Stimulated activated CD4-positive, alpha-beta T cell treated with anti-CD3 and anti-CD28 coated beads, Interleukin-1b, Interleukin-23, amount 100 ng/mL, for 4 hours (primary cell): ENCODE data around the gene SIPA1L2.

Source experiments
- DNase-seq, 2 donors: peaks; one replicate each; pipeline ENCODE4 v3.0.0-alpha.2; 2020; ENCODE audit warnings: low read depth in 2 of 2

The SIPA1L2 gene

GRCh38 chr1:232650418-232650817 is 20.5 kb upstream of the SIPA1L2 start:
- DNase-seq, result no peak

- DNase-seq, result no peak
Observed at GRCh38 chr1:232648316-232648715, 18.4 kb upstream of the SIPA1L2 start.

- no peak for DNase-seq
Observed at GRCh38 chr1:232644209-232644608, 14.3 kb upstream of the SIPA1L2 start.

- no peak for DNase-seq
Observed at GRCh38 chr1:232643251-232643650, 13.3 kb upstream of the SIPA1L2 start.

- DNase-seq, result no peak
Observed at GRCh38 chr1:232641507-232641906, 11.6 kb upstream of the SIPA1L2 start.

- no peak for DNase-seq
Observed at GRCh38 chr1:232636799-232637198, 6.9 kb upstream of the SIPA1L2 start.

GRCh38 chr1:232635778-232636356 is 5.9 kb upstream of the SIPA1L2 start:
- no peak for DNase-seq

GRCh38 chr1:232635279-232635678 is 5.3 kb upstream of the SIPA1L2 start:
- DNase-seq, result no peak

GRCh38 chr1:232634096-232634495 is 4.2 kb upstream of the SIPA1L2 start:
- no peak for DNase-seq

- no peak for DNase-seq
Observed at GRCh38 chr1:232630894-232631195, 912 bp upstream of the SIPA1L2 start.

GRCh38 chr1:232629250-232630046 is 485 bp downstream of the SIPA1L2 start:
- peak in 1 of 2 donors; percentile 18 for DNase-seq

GRCh38 chr1:232628335-232629249 is 1.3 kb downstream of the SIPA1L2 start:
- no peak for DNase-seq

GRCh38 chr1:232627645-232628334 is 2.1 kb downstream of the SIPA1L2 start:
- DNase-seq, result no peak

- no peak for DNase-seq
Observed at GRCh38 chr1:232627171-232627570, 2.8 kb downstream of the SIPA1L2 start.

- no peak for DNase-seq
Observed at GRCh38 chr1:232626452-232626851, 3.5 kb downstream of the SIPA1L2 start.

GRCh38 chr1:232625319-232625868 is 4.5 kb downstream of the SIPA1L2 start:
- DNase-seq, result no peak

- DNase-seq, result no peak
Observed at GRCh38 chr1:232624546-232625281, 5.2 kb downstream of the SIPA1L2 start.

- no peak for DNase-seq
Observed at GRCh38 chr1:232622981-232623380, 7.0 kb downstream of the SIPA1L2 start.

- no peak for DNase-seq
Observed at GRCh38 chr1:232622378-232622777, 7.6 kb downstream of the SIPA1L2 start.

- no peak for DNase-seq
Observed at GRCh38 chr1:232621050-232621449, 8.9 kb downstream of the SIPA1L2 start.

GRCh38 chr1:232620356-232620969 is 9.5 kb downstream of the SIPA1L2 start:
- DNase-seq, result no peak
